Esophagus squamous epithelium (tissue), 5 donors: ENCODE data around the gene GBF1. TPM values are rescaled to one million over a fixed set of nuclear protein-coding genes. Genes with fewer than 3 reads are reported as not detected.

Experiments used
- DNase-seq: peaks from one replicate; lab custom pipeline; 2025; lab: John Stamatoyannopoulos, UW
- H3K27ac ChIP-seq, 4 donors: fragments of 200-600 bp; sonication (generic); one replicate each; pipeline ENCODE4 v1.5.1; 2016 to 2019; ENCODE audit warnings: mild to moderate bottlenecking in 1 of 4
- H3K27me3 ChIP-seq, 4 donors: fragments of 200-600 bp; sonication (generic); 1 replicate in 3 of 4; 2 replicates in 1 of 4; pipeline versions ENCODE4 v1.5.1 to v1.6.0; 2017 to 2021; ENCODE audit warnings: antibody characterized with exemption in 1 of 4
- H3K36me3 ChIP-seq, 3 donors: fragments of 200-600 bp; sonication (generic); one replicate each; pipeline ENCODE4 v1.5.1; 2016 to 2019
- H3K4me1 ChIP-seq, 3 donors: fragments of 200-600 bp; sonication (generic); one replicate each; pipeline ENCODE4 v1.5.1; 2017 to 2019
- H3K4me3 ChIP-seq, 4 donors: fragments of 200-600 bp; sonication (generic); 1 replicate in 3 of 4; 2 replicates in 1 of 4; pipeline ENCODE4 v1.5.1; 2016 to 2019; ENCODE audit warnings: mild to moderate bottlenecking in 2 of 4, moderate library complexity in 1 of 4
- H3K9me3 ChIP-seq, 3 donors: fragments of 200-600 bp; sonication (generic); one replicate each; pipeline ENCODE4 v1.5.1; 2016 to 2019
- CTCF ChIP-seq, 6 experiments: fragments of 450-650 bp in 4 of 6; fragments of 200-600 bp in 2 of 6; sonication (generic) in 2 of 6; IDR thresholded peaks; one replicate each; pipeline ENCODE4 v1.5.1; 2016 to 2019; ENCODE audit warnings: antibody characterized with exemption in 6 of 6, mild to moderate bottlenecking in 4 of 6, moderate library complexity in 4 of 6
- POLR2A ChIP-seq, 4 donors: fragments of 450-650 bp; IDR thresholded peaks; one replicate each; pipeline ENCODE4 v1.6.1; 2017; ENCODE audit warnings: antibody characterized with exemption in 4 of 4, mild to moderate bottlenecking in 4 of 4, moderate library complexity in 3 of 4
- WGBS, 2 donors: methylation state at CpG; one replicate each; pipeline ENCODE4 v1.1.5; 2018; 5-methylcytosine and 5-hydroxymethylcytosine counted together
- intact Hi-C: fragments of 100-400 bp; cut with DNase I; formaldehyde crosslinking; loops from one replicate; pipeline ENCODE4 v1.15.0; 2022
- total RNA-seq, 4 donors: library from RNA; depleted of rRNA; stranded (reverse); fragments of >200 nt; gene quantifications; one replicate each; pipeline ENCODE4 v1.1.0, GENCODE V29; 2016
- donor health status: DM: yes; HTN: yes; CAD: no.

The GBF1 gene
- total RNA-seq, 4 donors from 2014 or later = 22.5 to 39.0 (median 28.6) TPM

- WGBS, 2 donors = 84 to 86% methylated on average over 6 to 7 of the region's 8 CpGs
- H3K36me3 ChIP-seq = peaks cover 0 to 8% (median 2%) of the 10 kb centered on the region in 3 donors
- peaks cover 9 to 38% (median 15%) of the 10 kb centered on the region in 3 donors for H3K4me1 ChIP-seq
- DNase-seq = no peak
- no peak overlapping the region for H3K4me3 ChIP-seq
- no peak for TF ChIP-seq POLR2A (IDR thresholded peaks at IDR 0.05)
- no peak for TF ChIP-seq CTCF (IDR thresholded peaks at IDR 0.05)
- intact Hi-C loops = no loop called here
- peaks cover 0 to 8% (median 0%) of the 10 kb centered on the region in 4 donors for H3K27me3 ChIP-seq
- no peaks in the 10 kb centered on the region for H3K9me3 ChIP-seq
- no peak overlapping the region for H3K27ac ChIP-seq
These were observed 184.1 kb downstream of the GBF1 start for GRCh38 chr10:102429468-102429867.

GRCh38 chr10:102431452-102432124 is 186.3 kb downstream of the GBF1 start:
- peak overlapping the region; percentile 75 to 95 (median 88) for H3K4me3 ChIP-seq
- DNase-seq = no peak
- WGBS, 2 donors = 10 to 17% methylated on average over 3 to 4 of the region's 4 CpGs
- no peaks in the 10 kb centered on the region for H3K9me3 ChIP-seq
- H3K4me1 ChIP-seq = peaks cover 9 to 58% (median 16%) of the 10 kb centered on the region in 3 donors
- intact Hi-C loops = no loop called here
- TF ChIP-seq CTCF (IDR thresholded peaks at IDR 0.05) = no peak
- no peak for TF ChIP-seq POLR2A (IDR thresholded peaks at IDR 0.05)
- peaks cover 0 to 29% (median 0%) of the 10 kb centered on the region in 4 donors for H3K27me3 ChIP-seq
- peak overlapping the region; percentile 83 to 93 (median 88) for H3K27ac ChIP-seq
- no peaks in the 10 kb centered on the region for H3K36me3 ChIP-seq

Other genes with a start within 250 kb of the GBF1 start
- gene ARMH3, start 189.4 kb upstream of the GBF1 start, total RNA-seq = 10 to 100 TPM; 13.3 to 17.2 (median 16.1) TPM
- 10 to 100 TPM; 22.7 to 29.4 (median 23.3) TPM for gene HPS6, start 180.2 kb upstream of the GBF1 start, total RNA-seq
- 10 to 100 TPM; 26.2 to 54.0 (median 27.3) TPM for gene LDB1, start 125.2 kb upstream of the GBF1 start, total RNA-seq
- gene PPRC1, start 112.5 kb upstream of the GBF1 start, total RNA-seq = 10 to 100 TPM; 10.5 to 29.9 (median 27.2) TPM
- 10 to 100 TPM; 38.6 to 90.6 (median 83.4) TPM for gene NOLC1, start 93.1 kb upstream of the GBF1 start, total RNA-seq
- gene ELOVL3, start 19.2 kb upstream of the GBF1 start, total RNA-seq = not detected
- not detected for gene PITX3, start 4.0 kb upstream of the GBF1 start, total RNA-seq
- 10 to 100 TPM; 10.7 to 20.2 (median 15.6) TPM for gene NFKB2, start 150.2 kb downstream of the GBF1 start, total RNA-seq
- 1 to 10 TPM in 2 of 4 donors, under 1 TPM in 2; 0.22 to 3.4 (median 0.93) TPM for gene PSD, start 173.3 kb downstream of the GBF1 start, total RNA-seq
- 10 to 100 TPM; 10.6 to 20.2 (median 18.8) TPM for gene FBXL15, start 175.3 kb downstream of the GBF1 start, total RNA-seq
- 10 to 100 TPM; 16.6 to 37.6 (median 27.0) TPM for gene CUEDC2, start 187.0 kb downstream of the GBF1 start, total RNA-seq
- gene C10orf95, start 206.0 kb downstream of the GBF1 start, total RNA-seq = 1 to 10 TPM in 2 of 4 donors, under 1 TPM in 1, not detected in 1; 0.23 to 1.9 (median 1.1) TPM